Effector CD4-positive, alpha-beta T cell (primary cell): ENCODE results near the gene BSND.

Experiments used
- DNase-seq: peaks from one replicate; pipeline ENCODE4 v3.0.0-alpha.2; 2020

Gene BSND

DNA sequence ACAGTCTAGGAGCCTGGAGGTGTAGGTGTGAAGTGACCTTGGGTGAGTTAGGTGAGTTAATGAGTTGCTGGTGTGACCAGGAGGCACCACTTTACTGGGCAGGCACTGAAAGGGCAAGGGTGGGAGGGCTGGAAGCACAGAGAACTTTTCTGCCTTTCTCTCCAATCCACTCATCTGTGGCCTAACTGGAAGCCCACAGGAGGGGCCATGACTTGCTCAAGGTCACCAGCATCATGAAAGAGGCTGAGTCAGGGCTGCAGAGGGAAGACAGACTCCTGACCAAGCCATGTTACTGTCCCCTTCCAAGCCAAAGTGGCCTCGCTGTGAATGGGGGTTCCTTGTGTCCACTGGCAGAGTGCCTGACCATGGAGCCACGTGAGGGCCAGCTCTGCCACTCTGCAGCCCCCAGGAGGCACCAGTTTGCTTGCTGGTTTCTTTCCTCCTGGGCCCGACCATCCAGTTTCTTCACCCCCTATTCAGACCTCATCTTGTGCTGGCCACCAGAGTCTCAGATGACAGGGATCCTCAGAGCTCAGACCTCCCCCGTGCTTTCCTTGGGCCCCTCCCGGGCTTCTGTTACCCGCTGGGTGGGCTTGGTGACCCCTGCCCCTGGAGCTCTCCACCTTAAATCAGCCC, 4.3 kb upstream of the BSND start:
- no peak for DNase-seq

- no peak for DNase-seq
Measured at GRCh38 chr1:54995013-54995760, 3.5 kb upstream of the BSND start.

- no peak for DNase-seq
Measured at GRCh38 chr1:54995835-54996234, 2.9 kb upstream of the BSND start.

DNA sequence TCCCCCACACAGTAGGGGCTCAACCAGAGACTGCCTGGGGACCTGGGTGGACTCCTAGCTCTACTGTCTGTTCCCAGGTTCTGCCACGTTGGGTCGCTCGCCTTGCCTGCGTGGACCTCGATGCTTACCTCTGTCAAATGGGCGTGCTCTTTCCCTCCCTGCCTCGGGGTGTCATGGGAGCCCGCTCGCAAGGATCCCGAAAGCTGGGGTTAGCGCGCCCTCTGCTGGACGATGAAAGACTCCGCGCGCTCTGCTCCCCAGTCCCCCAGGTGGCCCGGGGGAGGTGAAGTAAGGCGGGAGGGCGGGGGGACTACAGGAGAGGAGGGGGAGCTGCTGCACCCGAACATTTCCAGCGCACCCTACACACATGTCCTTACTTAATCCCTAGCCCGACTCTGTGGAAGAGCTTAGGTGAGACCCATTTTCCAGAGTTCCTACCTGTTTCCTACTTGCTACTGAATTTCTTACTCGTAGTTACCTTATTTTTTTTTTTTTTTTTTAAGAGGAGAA, 2.3 kb upstream of the BSND start:
- DNase-seq = peak; percentile 60

GRCh38 chr1:54996869-54997710, 1.6 kb upstream of the BSND start:
- DNase-seq = no peak

GRCh38 chr1:54997711-54997986, 1.1 kb upstream of the BSND start:
- DNase-seq = no peak

- no peak for DNase-seq
Measured at GRCh38 chr1:54998100-54998499, 633 bp upstream of the BSND start.

DNA sequence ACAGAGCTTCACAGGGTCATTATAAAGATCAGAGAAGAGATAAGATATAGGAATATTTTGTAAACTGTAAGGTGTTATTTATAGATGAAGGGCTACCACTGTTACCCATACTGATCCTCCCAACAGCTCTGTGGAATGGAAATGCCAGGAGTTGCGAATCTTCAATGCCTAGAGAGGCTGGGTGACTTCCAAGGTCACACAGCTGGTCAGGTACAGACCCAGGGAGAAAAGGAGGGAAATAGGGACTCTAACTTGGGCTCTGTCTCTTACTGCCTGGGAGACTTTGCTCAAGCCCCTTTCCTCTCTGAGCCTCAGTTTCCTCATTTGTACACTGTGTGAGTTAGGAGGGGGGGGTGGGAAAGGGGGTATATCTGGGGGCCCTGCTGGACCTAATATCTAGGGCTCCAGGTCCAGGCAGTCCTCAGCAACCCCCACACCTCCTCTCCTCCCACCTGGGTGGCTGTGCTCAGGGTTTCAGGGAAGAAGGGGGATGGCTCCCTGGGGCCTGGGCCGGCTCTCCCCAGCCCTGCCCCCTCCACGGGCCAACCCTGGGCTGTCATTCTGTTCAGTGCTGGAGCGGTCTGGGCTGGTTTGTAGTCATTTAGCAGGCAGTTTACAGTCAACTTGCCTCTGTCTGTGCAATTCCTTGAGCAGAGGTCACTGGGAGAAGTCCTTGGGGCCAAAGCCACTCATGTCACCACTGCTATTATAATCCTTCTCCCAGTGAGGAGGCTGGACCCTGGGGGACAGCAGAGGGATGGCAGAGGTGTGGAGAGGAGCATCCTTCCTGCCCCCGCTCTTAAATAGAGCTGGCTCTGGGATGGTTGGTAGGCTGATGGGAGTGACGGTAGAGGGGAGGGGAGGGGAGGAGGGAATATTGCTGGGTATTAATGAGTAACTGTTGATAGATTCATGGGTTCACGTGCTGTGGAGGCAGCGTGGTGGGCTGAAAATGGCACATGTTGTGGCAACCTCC, 1.7 kb downstream of the BSND start:
- no peak for DNase-seq

DNA sequence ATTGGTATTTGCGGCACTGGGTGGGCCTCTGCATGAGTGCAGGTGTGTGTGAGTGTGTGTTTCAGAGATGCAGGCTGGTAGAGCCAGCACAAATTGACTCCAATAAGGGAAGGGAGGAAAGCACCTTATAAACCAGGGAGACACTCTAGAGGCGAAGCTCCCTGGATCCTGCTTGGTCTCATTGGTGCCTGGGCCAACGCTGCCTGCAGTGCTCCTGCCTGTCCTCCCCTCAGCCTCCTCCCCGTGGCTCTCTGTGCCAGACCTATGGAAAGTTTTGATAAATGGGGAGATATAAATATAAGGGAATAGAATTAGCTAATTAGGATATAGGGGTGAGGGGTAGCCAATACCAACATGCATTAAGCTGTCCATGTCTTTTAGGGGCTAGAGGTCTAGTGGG, 2.6 kb downstream of the BSND start:
- DNase-seq = no peak

DNA sequence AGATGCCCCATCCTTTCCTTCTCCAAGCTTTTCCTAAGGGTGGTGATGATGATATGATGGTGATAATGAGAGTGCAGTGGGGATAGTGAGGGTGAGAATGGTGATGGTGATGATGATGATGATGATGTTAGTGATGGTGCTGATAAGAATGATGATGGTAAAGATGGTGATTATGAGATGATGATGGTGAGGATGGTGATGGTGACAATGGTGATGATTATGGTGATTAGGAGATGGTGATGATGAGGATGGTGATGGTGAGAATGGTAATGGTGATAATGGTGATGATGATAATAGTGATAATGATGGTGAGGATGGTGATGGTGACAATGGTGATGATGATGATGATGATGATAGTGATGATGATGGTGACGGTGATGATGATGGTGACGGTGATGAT, 4.0 kb downstream of the BSND start:
- DNase-seq = no peak

DNA sequence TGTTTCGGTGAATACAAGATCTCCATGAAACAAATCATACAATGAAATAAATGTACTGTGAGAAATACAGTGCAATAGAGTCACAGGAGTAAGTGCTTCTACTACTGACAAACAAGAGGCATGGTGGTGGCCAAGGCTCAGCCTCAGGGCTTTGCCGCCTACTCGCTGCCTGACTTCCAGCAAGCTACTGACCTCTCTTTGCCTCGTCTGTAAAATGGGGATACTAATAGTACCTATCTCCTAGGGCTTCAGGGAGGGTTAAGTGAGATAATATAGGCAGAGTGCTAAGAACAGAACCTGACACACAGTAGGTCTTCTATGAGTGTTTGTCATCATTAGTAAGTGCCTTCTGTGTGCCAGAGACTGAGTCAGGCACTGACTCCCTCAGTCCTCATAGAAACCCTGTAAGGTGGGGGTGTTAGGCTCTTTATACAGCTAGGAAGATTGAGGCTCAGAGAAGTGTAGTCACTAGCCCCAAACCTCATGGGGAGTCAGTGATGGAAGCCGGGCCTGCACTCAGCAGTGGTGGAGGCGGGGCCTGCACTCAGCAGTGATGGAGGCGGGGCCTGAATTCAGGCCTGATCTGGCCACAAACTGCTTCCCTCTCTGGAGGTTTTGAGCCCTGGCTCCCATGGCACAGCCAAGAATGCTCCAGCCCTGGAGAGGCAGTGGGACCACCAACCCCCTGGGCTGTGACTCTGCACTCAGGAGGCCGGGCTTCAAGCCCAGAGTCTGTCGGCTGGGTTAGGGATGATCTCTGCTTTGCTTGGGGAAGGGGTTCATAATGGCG, 6.8 kb downstream of the BSND start:
- no peak for DNase-seq

DNA sequence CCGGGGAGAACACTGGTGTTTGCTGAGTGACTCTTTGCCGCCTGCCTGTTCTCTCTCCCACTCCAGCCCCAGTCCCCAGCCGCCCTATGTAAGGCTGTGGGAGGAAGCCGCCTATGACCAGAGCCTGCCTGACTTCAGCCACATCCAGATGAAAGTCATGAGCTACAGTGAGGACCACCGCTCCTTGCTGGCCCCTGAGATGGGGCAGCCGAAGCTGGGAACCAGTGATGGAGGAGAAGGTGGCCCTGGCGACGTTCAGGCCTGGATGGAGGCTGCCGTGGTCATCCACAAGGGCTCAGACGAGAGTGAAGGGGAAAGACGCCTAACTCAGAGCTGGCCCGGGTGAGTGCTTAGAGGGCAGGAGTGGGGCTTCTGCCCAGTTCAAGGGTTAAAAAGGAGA, 8.2 kb downstream of the BSND start:
- no peak for DNase-seq

DNA sequence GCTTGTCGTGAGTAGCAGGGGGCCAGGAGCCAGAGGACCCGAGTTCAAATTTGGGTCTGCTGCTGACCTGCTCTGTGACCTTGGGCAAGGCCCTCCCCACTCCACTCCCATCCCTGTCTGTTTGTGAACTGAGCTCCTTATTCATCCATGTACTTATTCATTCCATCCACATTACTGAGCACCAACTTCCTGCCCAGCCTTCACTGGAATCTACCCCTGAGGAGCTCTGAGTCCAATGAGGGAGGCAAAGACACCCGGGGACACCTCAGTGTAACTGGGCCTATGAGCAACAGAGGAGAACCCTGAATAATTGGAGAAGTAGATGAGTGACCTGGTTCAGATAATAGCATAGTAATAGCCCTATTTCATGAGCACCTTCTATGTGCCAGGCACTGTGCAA, 8.9 kb downstream of the BSND start:
- no peak for DNase-seq

GRCh38 chr1:55010194-55010886, 11.6 kb downstream of the BSND start:
- DNase-seq = no peak

- DNase-seq = no peak
Measured at GRCh38 chr1:55010887-55011217, 12.1 kb downstream of the BSND start.

- DNase-seq = no peak
Measured at GRCh38 chr1:55012661-55013060, 13.9 kb downstream of the BSND start.

DNA sequence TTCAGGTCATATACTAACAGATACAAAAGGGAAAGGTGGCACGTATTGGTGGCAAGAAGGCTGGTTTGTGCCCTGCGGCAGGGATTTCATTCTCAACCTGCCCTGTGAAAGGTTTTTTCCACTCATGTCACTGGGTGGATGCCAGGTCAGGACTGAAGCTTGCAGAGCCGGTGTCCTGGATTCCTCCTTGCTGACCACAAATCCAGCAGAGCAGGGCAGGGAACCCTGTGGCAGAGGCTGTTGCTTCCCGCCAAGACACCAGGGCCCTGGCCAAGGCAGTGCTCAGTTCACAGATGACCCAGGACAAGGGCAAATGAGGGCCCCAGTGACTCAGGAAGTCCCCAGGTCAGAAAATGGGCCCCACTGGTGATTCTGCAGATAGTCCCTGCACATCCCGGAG, 16.4 kb downstream of the BSND start:
- DNase-seq = no peak

DNA sequence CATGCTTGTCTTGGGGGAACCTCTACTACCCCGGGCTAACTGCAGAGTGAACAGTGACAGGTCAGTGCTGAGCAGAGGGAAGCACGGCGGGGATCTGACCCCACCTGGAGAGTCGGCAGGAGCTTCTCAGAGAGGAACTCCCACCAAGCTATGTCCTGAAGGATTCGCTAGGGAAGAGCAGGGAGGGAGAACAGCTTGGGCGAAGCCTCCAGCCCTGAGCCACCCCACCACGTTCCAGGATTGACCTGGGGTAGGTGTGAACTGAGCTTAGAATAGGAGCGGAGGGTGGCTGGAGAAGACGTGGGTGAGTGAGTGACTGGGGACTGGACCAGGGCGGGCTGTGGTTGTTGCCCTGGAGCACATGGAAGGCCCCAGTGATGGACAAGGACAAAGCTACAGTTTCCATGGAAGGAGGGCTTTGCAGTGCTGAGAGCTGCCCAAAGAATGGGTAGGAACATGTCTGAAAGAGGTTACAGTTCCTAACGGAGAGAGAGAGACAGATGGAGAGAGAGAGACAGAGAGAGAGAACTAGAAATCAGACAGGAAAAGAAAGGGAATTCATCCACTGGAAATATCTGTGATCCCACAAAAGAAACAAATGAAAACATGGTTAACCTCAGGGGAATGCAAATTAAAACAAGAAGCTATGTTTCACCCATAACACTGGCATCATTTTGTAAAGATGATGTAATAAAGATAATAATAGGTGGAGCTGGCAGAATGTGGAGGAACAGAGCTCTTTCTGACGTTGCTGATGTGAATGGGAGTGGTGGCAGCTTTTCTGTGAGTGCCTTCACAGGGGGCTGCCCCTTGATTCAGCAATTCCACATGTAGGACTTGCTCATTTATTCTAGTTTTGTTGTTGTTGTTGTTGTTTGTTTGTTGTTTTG, 17.2 kb downstream of the BSND start:
- DNase-seq = no peak

- no peak for DNase-seq
Measured at GRCh38 chr1:55018395-55018794, 19.7 kb downstream of the BSND start.

- peak; percentile 50 for DNase-seq
Measured at GRCh38 chr1:55021942-55022546, 23.3 kb downstream of the BSND start.
